DOHH2 (cell line): Measurements from ENCODE around the gene RBFOX2.
"Not testable (repeated sequence)": the region's sequence is repeated elsewhere in the genome, so short reads cannot be mapped to it uniquely, and the experiment has no call there.

Experiments used
- CTCF ChIP-seq: fragments of 200-600 bp; sonication (generic); IDR thresholded peaks from one replicate; pipeline ENCODE4 v1.5.1; 2014; ENCODE audit warnings: antibody characterized with exemption, mild to moderate bottlenecking, low read depth, low read length; ENCODE audit not compliant: poor library complexity, severe bottlenecking
- EZH2phosphoT487 ChIP-seq: fragments of 200-600 bp; sonication (generic); IDR thresholded peaks from 2 replicates; pipeline ENCODE4 v1.6.1; 2017; ENCODE audit warnings: borderline replicate concordance, mild to moderate bottlenecking, antibody characterized with exemption, low read length, moderate library complexity, mixed read lengths

GRCh38 chr22:36054446-36054845, 25.8 kb upstream of the RBFOX2 start:
- TF ChIP-seq CTCF, EZH2phosphoT487: not testable (repeated sequence)
